Measurements from ENCODE around the gene MMRN2.
A peak's percentile ranks its signal among the peaks of the same experiment; 100 is the strongest.
"Not testable (repeated sequence)": the region's sequence is repeated elsewhere in the genome, so short reads cannot be mapped to it uniquely, and the experiment has no call there.

Gene MMRN2

GRCh38 chr10:86957471-86958115, at the start of gene MMRN2:
Gene MMRN2, minus strand, starts transcription at chr10:86957615. Its CDS starts 74 bp downstream, at chr10:86957541.
- no peak for DNase-seq (ENCODE audit: low spot score)

- not testable (repeated sequence) for DNase-seq (ENCODE audit: low spot score)
These were observed 49.7 kb upstream of the MMRN2 start for GRCh38 chr10:87007124-87007523.

GRCh38 chr10:87000491-87000890, 43.1 kb upstream of the MMRN2 start:
- no peak for DNase-seq (ENCODE audit: low spot score)

GRCh38 chr10:86999802-87000403, 42.5 kb upstream of the MMRN2 start:
- DNase-seq (ENCODE audit: low spot score) = not testable (repeated sequence)

GRCh38 chr10:86992929-86993328, 35.5 kb upstream of the MMRN2 start:
- no peak for DNase-seq (ENCODE audit: low spot score)

GRCh38 chr10:86992456-86992855, 35.0 kb upstream of the MMRN2 start:
- DNase-seq (ENCODE audit: low spot score) = no peak

GRCh38 chr10:86991362-86991761, 33.9 kb upstream of the MMRN2 start:
- not testable (repeated sequence) for DNase-seq (ENCODE audit: low spot score)

GRCh38 chr10:86988520-86988919, 31.1 kb upstream of the MMRN2 start:
- DNase-seq (ENCODE audit: low spot score) = no peak

- DNase-seq (ENCODE audit: low spot score) = not testable (repeated sequence)
These were observed 27.1 kb upstream of the MMRN2 start for GRCh38 chr10:86984498-86984897.

- no peak for DNase-seq (ENCODE audit: low spot score)
These were observed 24.3 kb upstream of the MMRN2 start for GRCh38 chr10:86981716-86982115.

- not testable (repeated sequence) for DNase-seq (ENCODE audit: low spot score)
These were observed 23.6 kb upstream of the MMRN2 start for GRCh38 chr10:86981020-86981419.

- no peak for DNase-seq (ENCODE audit: low spot score)
These were observed 22.6 kb upstream of the MMRN2 start for GRCh38 chr10:86979977-86980448.

GRCh38 chr10:86979296-86979818, 21.9 kb upstream of the MMRN2 start:
- no peak for DNase-seq (ENCODE audit: low spot score)

GRCh38 chr10:86978457-86978856, 21.0 kb upstream of the MMRN2 start:
- DNase-seq (ENCODE audit: low spot score) = peak; percentile 62

GRCh38 chr10:86976362-86977056, 19.1 kb upstream of the MMRN2 start:
- no peak for DNase-seq (ENCODE audit: low spot score)

- DNase-seq (ENCODE audit: low spot score) = no peak
These were observed 17.1 kb upstream of the MMRN2 start for GRCh38 chr10:86974484-86974883.

- DNase-seq (ENCODE audit: low spot score) = no peak
These were observed 15.4 kb upstream of the MMRN2 start for GRCh38 chr10:86972613-86973380.

- peak; percentile 92 for DNase-seq (ENCODE audit: low spot score)
These were observed 14.0 kb upstream of the MMRN2 start for GRCh38 chr10:86971232-86971991.

- DNase-seq (ENCODE audit: low spot score) = no peak
These were observed 13.5 kb upstream of the MMRN2 start for GRCh38 chr10:86970982-86971231.

GRCh38 chr10:86970162-86970981, 13.0 kb upstream of the MMRN2 start:
- DNase-seq (ENCODE audit: low spot score) = peak; percentile 70

Data from kidney tubule cell (primary cell).